ENCODE data around the gene R3HDM2. TPM values are rescaled to one million over a fixed set of nuclear protein-coding genes. Genes with fewer than 3 reads are reported as not detected.
"Not testable (repeated sequence)": the region's sequence is repeated elsewhere in the genome, so short reads cannot be mapped to it uniquely, and the experiment has no call there.

The R3HDM2 gene
- total and polyA plus RNA-seq, 8 donors, result 14.5 to 39.8 (median 24.4) TPM

- H3K4me1 ChIP-seq, result peaks cover 0 to 6% (median 0%) of the 10 kb centered on the region in 3 donors
- TF ChIP-seq CTCF (IDR thresholded peaks at IDR 0.05), result no peak
- WGBS, 2 donors, result 20% methylated on average over 3 of the region's 3 CpGs
- no peaks in the 10 kb centered on the region for H3K9me3 ChIP-seq
- no peaks in the 10 kb centered on the region for H3K36me3 ChIP-seq
- H3K27me3 ChIP-seq, result no peaks in the 10 kb centered on the region
- H3K4me3 ChIP-seq, result no peak overlapping the region
- FAIRE-seq (no peak), ATAC-seq (peak in 3 of 4 donors; percentile 69 to 92 (median 84)), DNase-seq (peak in 2 of 6 donors; percentile 19 to 61)
- H3K27ac ChIP-seq, result peak overlapping the region in 2 of 4 donors; percentile 13 to 26
- intact Hi-C loops (cut with DNase I), result no loop called here
Measured at GRCh38 chr12:57340104-57340503, 90.7 kb downstream of the R3HDM2 start.

GRCh38 chr12:57336299-57336698 is 94.5 kb downstream of the R3HDM2 start:
- ATAC-seq; H3K4me1 ChIP-seq; FAIRE-seq; H3K27ac ChIP-seq; DNase-seq; H3K36me3 ChIP-seq; H3K9me3 ChIP-seq; H3K27me3 ChIP-seq; H3K4me3 ChIP-seq; intact Hi-C loops (cut with DNase I): not testable (repeated sequence)
- 95 to 97% methylated on average over 4 of the region's 4 CpGs for WGBS, 2 donors

GRCh38 chr12:57334219-57334618 is 96.6 kb downstream of the R3HDM2 start:
- Histone ChIP-seq H3K27me3 (no peaks in the 10 kb centered on the region), H3K4me1 (no peaks in the 10 kb centered on the region), H3K4me3 (no peak overlapping the region), H3K36me3 (no peaks in the 10 kb centered on the region), H3K27ac (no peak overlapping the region), H3K9me3 (no peaks in the 10 kb centered on the region)
- FAIRE-seq (no peak), DNase-seq (no peak), ATAC-seq (no peak)
- no peak for TF ChIP-seq CTCF (IDR thresholded peaks at IDR 0.05)
- intact Hi-C loops (cut with DNase I), result no loop called here
- 86 to 97% methylated on average over 1 of the region's 1 CpG for WGBS, 2 donors

GRCh38 chr12:57332646-57333312 is 98.1 kb downstream of the R3HDM2 start:
- Histone ChIP-seq H3K4me1 (no peaks in the 10 kb centered on the region), H3K27me3 (no peaks in the 10 kb centered on the region), H3K27ac (no peak overlapping the region), H3K36me3 (no peaks in the 10 kb centered on the region), H3K4me3 (no peak overlapping the region), H3K9me3 (no peaks in the 10 kb centered on the region)
- WGBS, 2 donors, result 92 to 98% methylated on average over 3 of the region's 3 CpGs
- intact Hi-C loops (cut with DNase I), result no loop called here
- DNase-seq (no peak), FAIRE-seq (no peak), ATAC-seq (no peak)
- TF ChIP-seq CTCF (IDR thresholded peaks at IDR 0.05), result no peak

GRCh38 chr12:57330992-57331391 is 99.9 kb downstream of the R3HDM2 start:
- no peak overlapping the region for H3K27ac ChIP-seq
- no peaks in the 10 kb centered on the region for H3K27me3 ChIP-seq
- ATAC-seq (no peak), DNase-seq (no peak), FAIRE-seq (no peak)
- intact Hi-C loops (cut with DNase I), result no loop called here
- no peak for TF ChIP-seq CTCF (IDR thresholded peaks at IDR 0.05)
- no peaks in the 10 kb centered on the region for H3K4me1 ChIP-seq
- H3K4me3 ChIP-seq, result no peak overlapping the region
- no peaks in the 10 kb centered on the region for H3K36me3 ChIP-seq
- no peaks in the 10 kb centered on the region for H3K9me3 ChIP-seq
- WGBS, 2 donors, result 91 to 92% methylated on average over 5 of the region's 5 CpGs
